C4-2B (cell line): ENCODE results near the gene TSEN2.
"Not testable (repeated sequence)": the region's sequence is repeated elsewhere in the genome, so short reads cannot be mapped to it uniquely, and the experiment has no call there.

Experiments used
- H3K27ac ChIP-seq: fragments of 450-650 bp; 2 replicates; pipeline ENCODE4 v1.5.1; 2017
- CTCF ChIP-seq: fragments of 450-650 bp; conservative IDR thresholded peaks from 2 replicates; pipeline ENCODE4 v1.5.1; 2017; ENCODE audit warnings: mild to moderate bottlenecking
- ZFX ChIP-seq: fragments of 450-650 bp; IDR thresholded peaks from 2 replicates; pipeline ENCODE4 v1.6.1; 2017

Gene TSEN2

GRCh38 chr3:12454816-12455121 lies 29.5 kb upstream of the TSEN2 start:
- no peak for TF ChIP-seq ZFX
- no peak for TF ChIP-seq CTCF

GRCh38 chr3:12455740-12456139 lies 28.5 kb upstream of the TSEN2 start:
- H3K27ac ChIP-seq, result no peak overlapping the region
- TF ChIP-seq CTCF (no peak), ZFX (no peak)

More at GRCh38 chr3:12454816-12455121, 29.5 kb upstream of the TSEN2 start:
- no peak overlapping the region for H3K27ac ChIP-seq

GRCh38 chr3:12456441-12456840 lies 27.8 kb upstream of the TSEN2 start:
- no peak overlapping the region for H3K27ac ChIP-seq
- no peak for TF ChIP-seq CTCF
- no peak for TF ChIP-seq ZFX

GRCh38 chr3:12457380-12457779 lies 26.9 kb upstream of the TSEN2 start:
- not testable (repeated sequence) for H3K27ac ChIP-seq

GRCh38 chr3:12458901-12459300 lies 25.4 kb upstream of the TSEN2 start:
- H3K27ac ChIP-seq, result no peak overlapping the region
- TF ChIP-seq ZFX (no peak), CTCF (no peak)

- TF ChIP-seq CTCF, result no peak
Measured at GRCh38 chr3:12460127-12460526, 24.2 kb upstream of the TSEN2 start.

GRCh38 chr3:12461097-12461649 lies 23.1 kb upstream of the TSEN2 start:
- no peak for TF ChIP-seq ZFX
- no peak for TF ChIP-seq CTCF
- no peak overlapping the region for H3K27ac ChIP-seq

More at GRCh38 chr3:12460127-12460526, 24.2 kb upstream of the TSEN2 start:
- no peak overlapping the region for H3K27ac ChIP-seq

- no peak overlapping the region for H3K27ac ChIP-seq
- no peak for TF ChIP-seq CTCF
- no peak for TF ChIP-seq ZFX
Measured at GRCh38 chr3:12462159-12462947, 21.9 kb upstream of the TSEN2 start.
